Loucy (cell line): ENCODE results near the gene NEK6.

Source experiments
- EZH2phosphoT487 ChIP-seq: fragments of 200-600 bp; IDR thresholded peaks from 2 replicates; pipeline ENCODE4 v1.6.1; 2018; ENCODE audit warnings: antibody characterized with exemption, mild to moderate bottlenecking, moderate library complexity, borderline replicate concordance
- TF ChIP-seq, protein P1 (sequence below): fragments of 200-600 bp; sonication (generic); conservative IDR thresholded peaks from 2 replicates; pipeline ENCODE4 v1.5.1; 2014; ENCODE audit warnings: mild to moderate bottlenecking, antibody characterized with exemption, low read length

GRCh38 chr9:124313940-124314339, 56.2 kb downstream of the NEK6 start:
- TF ChIP-seq, protein P1, sequence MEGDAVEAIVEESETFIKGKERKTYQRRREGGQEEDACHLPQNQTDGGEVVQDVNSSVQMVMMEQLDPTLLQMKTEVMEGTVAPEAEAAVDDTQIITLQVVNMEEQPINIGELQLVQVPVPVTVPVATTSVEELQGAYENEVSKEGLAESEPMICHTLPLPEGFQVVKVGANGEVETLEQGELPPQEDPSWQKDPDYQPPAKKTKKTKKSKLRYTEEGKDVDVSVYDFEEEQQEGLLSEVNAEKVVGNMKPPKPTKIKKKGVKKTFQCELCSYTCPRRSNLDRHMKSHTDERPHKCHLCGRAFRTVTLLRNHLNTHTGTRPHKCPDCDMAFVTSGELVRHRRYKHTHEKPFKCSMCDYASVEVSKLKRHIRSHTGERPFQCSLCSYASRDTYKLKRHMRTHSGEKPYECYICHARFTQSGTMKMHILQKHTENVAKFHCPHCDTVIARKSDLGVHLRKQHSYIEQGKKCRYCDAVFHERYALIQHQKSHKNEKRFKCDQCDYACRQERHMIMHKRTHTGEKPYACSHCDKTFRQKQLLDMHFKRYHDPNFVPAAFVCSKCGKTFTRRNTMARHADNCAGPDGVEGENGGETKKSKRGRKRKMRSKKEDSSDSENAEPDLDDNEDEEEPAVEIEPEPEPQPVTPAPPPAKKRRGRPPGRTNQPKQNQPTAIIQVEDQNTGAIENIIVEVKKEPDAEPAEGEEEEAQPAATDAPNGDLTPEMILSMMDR, result no peak
- TF ChIP-seq EZH2phosphoT487, result no peak
